HEK293 (cell line): ENCODE data around the gene ARL3.
A peak's percentile ranks its signal among the peaks of the same experiment; 100 is the strongest.

Source experiments
- BCL6B ChIP-seq: fragments of 450-650 bp; formaldehyde crosslinking; IDR thresholded peaks from 2 replicates; pipeline ENCODE4 v1.5.1; 2017; ENCODE audit warnings: missing biosample characterization, missing genetic modification characterization
- CTCF ChIP-seq: fragments of 450-650 bp; formaldehyde crosslinking; IDR thresholded peaks from 2 replicates; pipeline ENCODE4 v1.5.1; 2016; ENCODE audit warnings: missing biosample characterization, missing genetic modification characterization
- GLIS1 ChIP-seq: fragments of 450-650 bp; formaldehyde crosslinking; IDR thresholded peaks from 2 replicates; pipeline ENCODE4 v1.5.1; 2016; ENCODE audit warnings: missing biosample characterization, missing genetic modification characterization
- PATZ1 ChIP-seq: fragments of 450-650 bp; formaldehyde crosslinking; IDR thresholded peaks from 2 replicates; pipeline ENCODE4 v1.5.1; 2016; ENCODE audit warnings: missing biosample characterization, missing genetic modification characterization
- PRDM1 ChIP-seq: fragments of 450-650 bp; formaldehyde crosslinking; IDR thresholded peaks from 2 replicates; pipeline ENCODE4; 2016; ENCODE audit warnings: missing biosample characterization, missing genetic modification characterization
- ZBTB20 ChIP-seq: fragments of 450-650 bp; formaldehyde crosslinking; IDR thresholded peaks from 2 replicates; pipeline ENCODE4 v1.5.1; 2016; ENCODE audit warnings: missing biosample characterization, missing genetic modification characterization
- ZBTB8A ChIP-seq: fragments of 450-650 bp; formaldehyde crosslinking; IDR thresholded peaks from 2 replicates; pipeline ENCODE4 v1.5.1; 2016; ENCODE audit warnings: missing biosample characterization, missing genetic modification characterization
- ZIC2 ChIP-seq: fragments of 450-650 bp; formaldehyde crosslinking; IDR thresholded peaks from 2 replicates; pipeline ENCODE4 v1.5.1; 2016; ENCODE audit warnings: missing biosample characterization, missing genetic modification characterization
- ZNF132 ChIP-seq: fragments of 450-650 bp; formaldehyde crosslinking; IDR thresholded peaks from 2 replicates; pipeline ENCODE4 v1.5.1; 2017; ENCODE audit warnings: missing biosample characterization, missing genetic modification characterization, borderline replicate concordance
- ZNF148 ChIP-seq: fragments of 450-650 bp; formaldehyde crosslinking; IDR thresholded peaks from 2 replicates; pipeline ENCODE4 v1.5.0; 2017; ENCODE audit warnings: missing biosample characterization, missing genetic modification characterization, borderline replicate concordance
- ZNF16 ChIP-seq: fragments of 450-650 bp; formaldehyde crosslinking; IDR thresholded peaks from 2 replicates; pipeline ENCODE4 v1.5.1; 2016; ENCODE audit warnings: low read depth, missing biosample characterization, missing genetic modification characterization
- ZNF175 ChIP-seq: fragments of 450-650 bp; formaldehyde crosslinking; IDR thresholded peaks from 2 replicates; pipeline ENCODE4 v1.5.1; 2016; ENCODE audit warnings: missing biosample characterization, missing genetic modification characterization
- ZNF18 ChIP-seq: fragments of 450-650 bp; formaldehyde crosslinking; IDR thresholded peaks from 2 replicates; pipeline ENCODE4 v1.5.1; 2016; ENCODE audit warnings: missing biosample characterization, missing genetic modification characterization
- ZNF2 ChIP-seq: fragments of 450-650 bp; formaldehyde crosslinking; IDR thresholded peaks from 2 replicates; pipeline ENCODE4 v1.5.1; 2016; ENCODE audit warnings: missing biosample characterization, missing genetic modification characterization
- ZNF221 ChIP-seq: fragments of 450-650 bp; formaldehyde crosslinking; IDR thresholded peaks from 2 replicates; pipeline ENCODE4 v1.5.1; 2017; ENCODE audit warnings: missing biosample characterization, missing genetic modification characterization, borderline replicate concordance
- ZNF239 ChIP-seq: fragments of 450-650 bp; formaldehyde crosslinking; IDR thresholded peaks from 2 replicates; pipeline ENCODE4 v1.5.1; 2016; ENCODE audit warnings: missing biosample characterization, missing genetic modification characterization
- ZNF311 ChIP-seq: fragments of 450-650 bp; formaldehyde crosslinking; IDR thresholded peaks from 2 replicates; pipeline ENCODE4 v1.5.1; 2017; ENCODE audit warnings: missing biosample characterization, missing genetic modification characterization, borderline replicate concordance
- ZNF37A ChIP-seq: fragments of 450-650 bp; IDR thresholded peaks from 2 replicates; pipeline ENCODE4 v1.5.1; 2018; ENCODE audit warnings: missing biosample characterization, missing genetic modification characterization
- ZNF404 ChIP-seq: fragments of 450-650 bp; formaldehyde crosslinking; IDR thresholded peaks from 2 replicates; pipeline ENCODE4 v1.5.1; 2017; ENCODE audit warnings: missing biosample characterization, missing genetic modification characterization
- ZNF521 ChIP-seq: fragments of 450-650 bp; formaldehyde crosslinking; IDR thresholded peaks from 2 replicates; pipeline ENCODE4 v1.5.1; 2017; ENCODE audit warnings: missing biosample characterization, mild to moderate bottlenecking, missing genetic modification characterization
- ZNF530 ChIP-seq: fragments of 450-650 bp; formaldehyde crosslinking; IDR thresholded peaks from 2 replicates; pipeline ENCODE4 v1.5.1; 2016; ENCODE audit warnings: low read depth, missing biosample characterization, missing genetic modification characterization
- ZNF596 ChIP-seq: fragments of 450-650 bp; IDR thresholded peaks from 2 replicates; pipeline ENCODE4 v1.5.0; 2018; ENCODE audit warnings: missing biosample characterization, mild to moderate bottlenecking, missing genetic modification characterization, moderate library complexity
- ZNF600 ChIP-seq: fragments of 450-650 bp; formaldehyde crosslinking; IDR thresholded peaks from 2 replicates; pipeline ENCODE4 v1.5.1; 2016; ENCODE audit warnings: missing biosample characterization, missing genetic modification characterization
- ZNF621 ChIP-seq: fragments of 450-650 bp; formaldehyde crosslinking; IDR thresholded peaks from 2 replicates; pipeline ENCODE4 v1.5.1; 2017; ENCODE audit warnings: missing biosample characterization, missing genetic modification characterization
- ZNF660 ChIP-seq: fragments of 450-650 bp; IDR thresholded peaks from 2 replicates; pipeline ENCODE4 v1.5.1; 2018; ENCODE audit warnings: missing biosample characterization, mild to moderate bottlenecking, missing genetic modification characterization
- ZNF670 ChIP-seq: fragments of 450-650 bp; formaldehyde crosslinking; IDR thresholded peaks from 2 replicates; pipeline ENCODE4 v1.5.1; 2016; ENCODE audit warnings: missing biosample characterization, missing genetic modification characterization, low read depth
- ZNF701 ChIP-seq: fragments of 450-650 bp; formaldehyde crosslinking; IDR thresholded peaks from 2 replicates; pipeline ENCODE4 v1.5.1; 2016; ENCODE audit warnings: missing biosample characterization, missing genetic modification characterization
- ZNF776 ChIP-seq: fragments of 450-650 bp; formaldehyde crosslinking; IDR thresholded peaks from 2 replicates; pipeline ENCODE4 v1.5.0; 2017; ENCODE audit warnings: missing biosample characterization, missing genetic modification characterization, borderline replicate concordance
- ZNF777 ChIP-seq: fragments of 450-650 bp; formaldehyde crosslinking; IDR thresholded peaks from 2 replicates; pipeline ENCODE4 v1.5.1; 2017; ENCODE audit warnings: missing biosample characterization, missing genetic modification characterization, borderline replicate concordance
- ZNF791 ChIP-seq: fragments of 450-650 bp; formaldehyde crosslinking; IDR thresholded peaks from 2 replicates; pipeline ENCODE4 v1.5.1; 2016; ENCODE audit warnings: missing biosample characterization, missing genetic modification characterization
- ZSCAN30 ChIP-seq: fragments of 450-650 bp; IDR thresholded peaks from 2 replicates; pipeline ENCODE4 v1.5.1; 2018; ENCODE audit warnings: missing biosample characterization, mild to moderate bottlenecking, missing genetic modification characterization, moderate library complexity
- ZXDB ChIP-seq: fragments of 450-650 bp; formaldehyde crosslinking; IDR thresholded peaks from 2 replicates; pipeline ENCODE4 v1.5.1; 2016; ENCODE audit warnings: missing biosample characterization, missing genetic modification characterization

Gene ARL3

GRCh38 chr10:102678842-102679289 lies 35.3 kb downstream of the ARL3 start (continued):
- TF ChIP-seq ZNF148, result no peak
- TF ChIP-seq BCL6B, result no peak
- no peak for TF ChIP-seq ZNF37A (tag by site-specific recombination)
- no peak for TF ChIP-seq ZNF239 (tag by site-specific recombination)
- TF ChIP-seq ZNF221 (tag by site-specific recombination), result no peak
- peak; percentile 82 for TF ChIP-seq PATZ1 (tag by site-specific recombination)
- peak; percentile 87 for TF ChIP-seq CTCF (tag by site-specific recombination)
- peak; percentile 81; the same call in 1 of the 2 replicates for TF ChIP-seq ZBTB20 (tag by site-specific recombination)
- TF ChIP-seq ZNF404, result no peak
- peak; percentile 39; the same call in 1 of the 2 replicates for TF ChIP-seq ZNF660 (tag by site-specific recombination)
- peak; percentile 91 for TF ChIP-seq ZXDB (tag by site-specific recombination)
- TF ChIP-seq ZBTB8A (tag by site-specific recombination), result peak; percentile 37; the same call in 1 of the 2 replicates
- no peak for TF ChIP-seq ZNF701 (tag by site-specific recombination)
- peak; percentile 71 for TF ChIP-seq GLIS1 (tag by site-specific recombination)
- TF ChIP-seq ZNF621, result no peak
- TF ChIP-seq ZNF600, result peak; percentile 67; the same call in 1 of the 2 replicates
- 0 out of 2 replicates have a peak, but pooled peaks have one; percentile 47 for TF ChIP-seq ZSCAN30 (tag by site-specific recombination)
- peak; percentile 58; the same call in 1 of the 2 replicates for TF ChIP-seq ZNF2
- TF ChIP-seq PRDM1 (tag by site-specific recombination), result no peak
- TF ChIP-seq ZNF777, result no peak
- no peak for TF ChIP-seq ZNF791
- no peak for TF ChIP-seq ZNF16
- no peak for TF ChIP-seq ZNF132 (tag by site-specific recombination)
- no peak for TF ChIP-seq ZNF670
- no peak for TF ChIP-seq ZNF596 (tag by site-specific recombination)
- TF ChIP-seq ZNF521 (tag by site-specific recombination), result no peak
- no peak for TF ChIP-seq ZNF530
- no peak for TF ChIP-seq ZNF18 (tag by site-specific recombination)
- TF ChIP-seq ZNF311 (tag by site-specific recombination), result no peak
- no peak for TF ChIP-seq ZNF776 (tag by site-specific recombination)
- peak; percentile 76 for TF ChIP-seq ZIC2 (tag by site-specific recombination)
- no peak for TF ChIP-seq ZNF175 (tag by site-specific recombination)
